GM13976 (cell line): Measurements from ENCODE around the gene PABPC3.

Source experiments
- DNase-seq: peaks from one replicate; pipeline ENCODE4 v3.0.0; 2012; ENCODE audit warnings: low spot score
- CTCF ChIP-seq: IDR thresholded peaks from 2 replicates; pipeline ENCODE4 v1.5.1; 2012; ENCODE audit warnings: borderline replicate concordance, mild to moderate bottlenecking; ENCODE audit not compliant: insufficient read depth; ENCODE audit errors: extremely low read depth, missing control alignments, control extremely low read depth
- in situ Hi-C: fragments of 300-500 bp; cut with MboI; formaldehyde crosslinking; loops from one replicate; pipeline ENCODE4 v1.12.0; 2022; ENCODE audit warnings: low sequenced_read_pairs, mixed read lengths, inconsistent platforms; ENCODE audit not compliant: unreplicated experiment

PABPC3 gene

GRCh38 chr13:25141042-25141441, 45.1 kb downstream of the PABPC3 start:
- no peak for TF ChIP-seq CTCF
- no peak for DNase-seq
- in situ Hi-C loops: no loop called here

GRCh38 chr13:25143706-25144105, 47.8 kb downstream of the PABPC3 start:
- in situ Hi-C loops: no loop called here
- no peak for TF ChIP-seq CTCF

GRCh38 chr13:25147638-25148401, 51.9 kb downstream of the PABPC3 start:
- TF ChIP-seq CTCF: no peak
- no peak for DNase-seq
- in situ Hi-C loops: no loop called here

More at GRCh38 chr13:25143706-25144105, 47.8 kb downstream of the PABPC3 start:
- no peak for DNase-seq

GRCh38 chr13:25148402-25148771, 52.5 kb downstream of the PABPC3 start:
- no peak for DNase-seq
- TF ChIP-seq CTCF: no peak
- in situ Hi-C loops: no loop called here
